Stimulated activated CD4-positive, alpha-beta T cell treated with anti-CD3 and anti-CD28 coated beads, Interleukin-1b, Interleukin-23, amount 100 ng/mL, for 24 hours (primary cell): ENCODE data around the gene LRP10.
A peak's percentile ranks its signal among the peaks of the same experiment; 100 is the strongest.
"Not testable (repeated sequence)": the region's sequence is repeated elsewhere in the genome, so short reads cannot be mapped to it uniquely, and the experiment has no call there.

Experiments
- DNase-seq, 4 experiments: peaks; one replicate each; pipeline ENCODE4 v3.0.0-alpha.2; 2020; ENCODE audit warnings: low read depth in 4 of 4, low spot score in 1 of 4

LRP10 gene

GRCh38 chr14:22871224-22872032 lies at the start of gene LRP10:
Gene LRP10, plus strand, starts transcription at chr14:22871740. Its CDS starts 564 bp downstream, at chr14:22872304.
- peak; percentile 43 to 72 (median 52) for DNase-seq

- DNase-seq, result no peak
Observed at GRCh38 chr14:22822016-22822570, 49.4 kb upstream of the LRP10 start.

- peak; percentile 26 to 50 (median 29) for DNase-seq
Observed at GRCh38 chr14:22822571-22823098, 48.9 kb upstream of the LRP10 start.

- DNase-seq, result no peak
Observed at GRCh38 chr14:22824711-22825359, 46.7 kb upstream of the LRP10 start.

GRCh38 chr14:22829076-22829660 lies 42.4 kb upstream of the LRP10 start:
- DNase-seq, result not testable (repeated sequence)

GRCh38 chr14:22829661-22830442 lies 41.7 kb upstream of the LRP10 start, which contains the start of gene MRPL52:
Gene MRPL52, plus strand, starts transcription at chr14:22829887. Its CDS starts 26 bp downstream, at chr14:22829913.
- DNase-seq, result peak; percentile 71 to 83 (median 78)

- no peak for DNase-seq
Observed at GRCh38 chr14:22830443-22831010, 41.0 kb upstream of the LRP10 start.

GRCh38 chr14:22835505-22835904 lies 36.0 kb upstream of the LRP10 start:
- DNase-seq, result no peak

- DNase-seq, result no peak
Observed at GRCh38 chr14:22836301-22837113, 35.0 kb upstream of the LRP10 start, which contains the start of gene MMP14. Gene MMP14, plus strand, starts transcription at chr14:22836585. Its CDS starts 233 bp downstream, at chr14:22836818.

- no peak for DNase-seq
Observed at GRCh38 chr14:22837114-22837749, 34.3 kb upstream of the LRP10 start.

- DNase-seq, result no peak
Observed at GRCh38 chr14:22837750-22838538, 33.6 kb upstream of the LRP10 start.

- DNase-seq, result no peak
Observed at GRCh38 chr14:22838631-22839041, 32.9 kb upstream of the LRP10 start.

- DNase-seq, result no peak
Observed at GRCh38 chr14:22839159-22839779, 32.3 kb upstream of the LRP10 start.

- DNase-seq, result no peak
Observed at GRCh38 chr14:22841311-22841710, 30.2 kb upstream of the LRP10 start.

- no peak for DNase-seq
Observed at GRCh38 chr14:22841769-22842168, 29.8 kb upstream of the LRP10 start.

GRCh38 chr14:22842211-22843122 lies 29.1 kb upstream of the LRP10 start:
- DNase-seq, result no peak
